Liver (tissue), 3 donors: Measurements from ENCODE around the gene NOVA2.

Experiments used
- EGR1 ChIP-seq, 2 donors: IDR thresholded peaks; 2 replicates each; pipeline ENCODE4 v1.6.1; 2016 to 2018; ENCODE audit warnings: antibody characterized with exemption in 2 of 2, low read depth in 2 of 2
- GABPA ChIP-seq, 2 donors: IDR thresholded peaks in 1 of 2; conservative IDR thresholded peaks in 1 of 2; 2 replicates each; pipeline ENCODE4 v1.6.1; 2016; ENCODE audit warnings: antibody characterized with exemption in 2 of 2, mild to moderate bottlenecking in 1 of 2, moderate library complexity in 1 of 2
- HNF4G ChIP-seq: IDR thresholded peaks from 2 replicates; pipeline ENCODE4 v1.6.1; 2016; ENCODE audit warnings: antibody characterized with exemption
- RAD21 ChIP-seq, 2 donors: IDR thresholded peaks; 2 replicates each; pipeline ENCODE4 v1.6.1; 2016; ENCODE audit warnings: antibody characterized with exemption in 2 of 2, mild to moderate bottlenecking in 2 of 2
- SP1 ChIP-seq: IDR thresholded peaks from 2 replicates; pipeline ENCODE4 v1.6.1; 2018; ENCODE audit warnings: antibody characterized with exemption, mild to moderate bottlenecking
- TAF1 ChIP-seq: conservative IDR thresholded peaks from 2 replicates; pipeline ENCODE4 v1.6.1; 2016; ENCODE audit warnings: antibody characterized with exemption, mild to moderate bottlenecking
- YY1 ChIP-seq: IDR thresholded peaks from 2 replicates; pipeline ENCODE4 v1.6.1; 2016; ENCODE audit warnings: antibody characterized with exemption, mild to moderate bottlenecking
- TF ChIP-seq, protein P1 (sequence below): fragments of 150-350 bp; IDR thresholded peaks from 2 replicates; pipeline ENCODE4 v1.5.1; 2017; ENCODE audit warnings: improper control_type of control experiment, low read depth, low read length; ENCODE audit not compliant: missing input control
- TF ChIP-seq, protein P2 (sequence below): IDR thresholded peaks from 2 replicates; pipeline ENCODE4 v1.6.1; 2016; ENCODE audit warnings: antibody characterized with exemption, mild to moderate bottlenecking
- TF ChIP-seq, protein P3 (sequence below): IDR thresholded peaks from 2 replicates; pipeline ENCODE4 v1.6.1; 2016; ENCODE audit warnings: antibody characterized with exemption
- TF ChIP-seq, protein P4 (sequence below): IDR thresholded peaks from 2 replicates; pipeline ENCODE4 v1.6.1; 2016; ENCODE audit warnings: antibody characterized with exemption
- donor health status: healthy.
- donor health status: healthy.

DNA sequence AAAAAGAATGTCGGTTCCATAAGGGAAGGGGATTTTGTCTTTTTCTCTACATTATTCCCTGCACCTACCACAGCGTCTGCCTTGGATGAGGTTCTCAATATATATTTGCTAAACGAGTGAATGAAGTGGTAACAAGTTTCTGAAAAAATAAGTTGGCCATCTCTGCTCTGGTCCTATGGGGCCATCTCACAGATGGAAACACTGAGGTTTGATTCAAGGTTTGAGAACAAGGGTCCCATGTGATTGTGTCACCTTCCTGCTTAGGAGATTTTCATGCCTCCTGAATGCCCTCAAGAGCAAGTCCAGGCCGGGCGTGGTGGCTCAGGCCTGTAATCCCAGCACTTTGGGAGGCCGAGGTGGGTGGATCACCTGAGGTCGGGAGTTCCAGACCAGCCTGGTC, 74.4 kb downstream of the NOVA2 start:
- TF ChIP-seq EGR1 (IDR thresholded peaks at IDR 0.05; ENCODE audit: low read depth in 2 of 2), result no peak
- TF ChIP-seq HNF4G, result no peak
- TF ChIP-seq, protein P1, sequence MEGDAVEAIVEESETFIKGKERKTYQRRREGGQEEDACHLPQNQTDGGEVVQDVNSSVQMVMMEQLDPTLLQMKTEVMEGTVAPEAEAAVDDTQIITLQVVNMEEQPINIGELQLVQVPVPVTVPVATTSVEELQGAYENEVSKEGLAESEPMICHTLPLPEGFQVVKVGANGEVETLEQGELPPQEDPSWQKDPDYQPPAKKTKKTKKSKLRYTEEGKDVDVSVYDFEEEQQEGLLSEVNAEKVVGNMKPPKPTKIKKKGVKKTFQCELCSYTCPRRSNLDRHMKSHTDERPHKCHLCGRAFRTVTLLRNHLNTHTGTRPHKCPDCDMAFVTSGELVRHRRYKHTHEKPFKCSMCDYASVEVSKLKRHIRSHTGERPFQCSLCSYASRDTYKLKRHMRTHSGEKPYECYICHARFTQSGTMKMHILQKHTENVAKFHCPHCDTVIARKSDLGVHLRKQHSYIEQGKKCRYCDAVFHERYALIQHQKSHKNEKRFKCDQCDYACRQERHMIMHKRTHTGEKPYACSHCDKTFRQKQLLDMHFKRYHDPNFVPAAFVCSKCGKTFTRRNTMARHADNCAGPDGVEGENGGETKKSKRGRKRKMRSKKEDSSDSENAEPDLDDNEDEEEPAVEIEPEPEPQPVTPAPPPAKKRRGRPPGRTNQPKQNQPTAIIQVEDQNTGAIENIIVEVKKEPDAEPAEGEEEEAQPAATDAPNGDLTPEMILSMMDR, result no peak
- TF ChIP-seq TAF1, result no peak
- TF ChIP-seq, protein P2, sequence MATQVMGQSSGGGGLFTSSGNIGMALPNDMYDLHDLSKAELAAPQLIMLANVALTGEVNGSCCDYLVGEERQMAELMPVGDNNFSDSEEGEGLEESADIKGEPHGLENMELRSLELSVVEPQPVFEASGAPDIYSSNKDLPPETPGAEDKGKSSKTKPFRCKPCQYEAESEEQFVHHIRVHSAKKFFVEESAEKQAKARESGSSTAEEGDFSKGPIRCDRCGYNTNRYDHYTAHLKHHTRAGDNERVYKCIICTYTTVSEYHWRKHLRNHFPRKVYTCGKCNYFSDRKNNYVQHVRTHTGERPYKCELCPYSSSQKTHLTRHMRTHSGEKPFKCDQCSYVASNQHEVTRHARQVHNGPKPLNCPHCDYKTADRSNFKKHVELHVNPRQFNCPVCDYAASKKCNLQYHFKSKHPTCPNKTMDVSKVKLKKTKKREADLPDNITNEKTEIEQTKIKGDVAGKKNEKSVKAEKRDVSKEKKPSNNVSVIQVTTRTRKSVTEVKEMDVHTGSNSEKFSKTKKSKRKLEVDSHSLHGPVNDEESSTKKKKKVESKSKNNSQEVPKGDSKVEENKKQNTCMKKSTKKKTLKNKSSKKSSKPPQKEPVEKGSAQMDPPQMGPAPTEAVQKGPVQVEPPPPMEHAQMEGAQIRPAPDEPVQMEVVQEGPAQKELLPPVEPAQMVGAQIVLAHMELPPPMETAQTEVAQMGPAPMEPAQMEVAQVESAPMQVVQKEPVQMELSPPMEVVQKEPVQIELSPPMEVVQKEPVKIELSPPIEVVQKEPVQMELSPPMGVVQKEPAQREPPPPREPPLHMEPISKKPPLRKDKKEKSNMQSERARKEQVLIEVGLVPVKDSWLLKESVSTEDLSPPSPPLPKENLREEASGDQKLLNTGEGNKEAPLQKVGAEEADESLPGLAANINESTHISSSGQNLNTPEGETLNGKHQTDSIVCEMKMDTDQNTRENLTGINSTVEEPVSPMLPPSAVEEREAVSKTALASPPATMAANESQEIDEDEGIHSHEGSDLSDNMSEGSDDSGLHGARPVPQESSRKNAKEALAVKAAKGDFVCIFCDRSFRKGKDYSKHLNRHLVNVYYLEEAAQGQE, result no peak
- TF ChIP-seq RAD21 (IDR thresholded peaks at IDR 0.05), result no peak
- TF ChIP-seq SP1, result no peak
- no peak for TF ChIP-seq YY1
- TF ChIP-seq GABPA (IDR thresholded peaks at IDR 0.05 in 1 of 2, conservative IDR thresholded peaks at IDR 0.05 in 1 of 2), result no peak
- TF ChIP-seq, protein P3, sequence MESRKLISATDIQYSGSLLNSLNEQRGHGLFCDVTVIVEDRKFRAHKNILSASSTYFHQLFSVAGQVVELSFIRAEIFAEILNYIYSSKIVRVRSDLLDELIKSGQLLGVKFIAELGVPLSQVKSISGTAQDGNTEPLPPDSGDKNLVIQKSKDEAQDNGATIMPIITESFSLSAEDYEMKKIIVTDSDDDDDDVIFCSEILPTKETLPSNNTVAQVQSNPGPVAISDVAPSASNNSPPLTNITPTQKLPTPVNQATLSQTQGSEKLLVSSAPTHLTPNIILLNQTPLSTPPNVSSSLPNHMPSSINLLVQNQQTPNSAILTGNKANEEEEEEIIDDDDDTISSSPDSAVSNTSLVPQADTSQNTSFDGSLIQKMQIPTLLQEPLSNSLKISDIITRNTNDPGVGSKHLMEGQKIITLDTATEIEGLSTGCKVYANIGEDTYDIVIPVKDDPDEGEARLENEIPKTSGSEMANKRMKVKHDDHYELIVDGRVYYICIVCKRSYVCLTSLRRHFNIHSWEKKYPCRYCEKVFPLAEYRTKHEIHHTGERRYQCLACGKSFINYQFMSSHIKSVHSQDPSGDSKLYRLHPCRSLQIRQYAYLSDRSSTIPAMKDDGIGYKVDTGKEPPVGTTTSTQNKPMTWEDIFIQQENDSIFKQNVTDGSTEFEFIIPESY, result no peak
- TF ChIP-seq, protein P4, sequence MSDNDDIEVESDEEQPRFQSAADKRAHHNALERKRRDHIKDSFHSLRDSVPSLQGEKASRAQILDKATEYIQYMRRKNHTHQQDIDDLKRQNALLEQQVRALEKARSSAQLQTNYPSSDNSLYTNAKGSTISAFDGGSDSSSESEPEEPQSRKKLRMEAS, result no peak
